Glutamatergic neuron (in vitro differentiated cells): ENCODE measurements around the gene GRIN1. TPM values are rescaled to one million over a fixed set of nuclear protein-coding genes. Genes with fewer than 3 reads are reported as not detected.

Experiments
- DNase-seq: peaks from one replicate; pipeline ENCODE4 v3.0.0; 2022
- H3K27ac Mint-ChIP-seq: one replicate; pipeline ENCODE4 v1.8.0; 2020; ENCODE audit warnings: mild to moderate bottlenecking, mixed read lengths, inconsistent platforms; ENCODE audit not compliant: unreplicated experiment
- H3K27me3 Mint-ChIP-seq: one replicate; pipeline ENCODE4 v1.8.0; 2020; ENCODE audit warnings: mild to moderate bottlenecking, moderate library complexity, mixed read lengths, inconsistent platforms; ENCODE audit not compliant: unreplicated experiment
- H3K36me3 Mint-ChIP-seq: one replicate; pipeline ENCODE4 v1.8.0; 2020; ENCODE audit warnings: mild to moderate bottlenecking, mixed read lengths, inconsistent platforms; ENCODE audit not compliant: unreplicated experiment
- H3K4me1 Mint-ChIP-seq: one replicate; pipeline ENCODE4 v1.8.0; 2020; ENCODE audit warnings: mild to moderate bottlenecking, low read depth, mixed read lengths, inconsistent platforms; ENCODE audit not compliant: unreplicated experiment
- H3K4me3 Mint-ChIP-seq: one replicate; pipeline ENCODE4 v1.8.0; 2020; ENCODE audit warnings: mild to moderate bottlenecking, mixed read lengths, inconsistent platforms; ENCODE audit not compliant: unreplicated experiment
- H3K9me3 Mint-ChIP-seq: one replicate; pipeline ENCODE4 v1.8.0; 2020; ENCODE audit warnings: mild to moderate bottlenecking, moderate library complexity, mixed read lengths, inconsistent platforms; ENCODE audit not compliant: unreplicated experiment
- total RNA-seq: library from RNA; stranded (reverse); fragmentation: NEBNext Ultra II Directional; extraction: Animal tissue kit (Norgen Biotek cat#: 25700); gene quantifications from one replicate; pipeline ENCODE4 v1.2.1, GENCODE V29; 2021; ENCODE audit not compliant: unreplicated experiment
- TF ChIP-seq, protein P1 (sequence below): fragments of 200-600 bp; sonication (generic); IDR thresholded peaks from one replicate; pipeline ENCODE4 v1.5.0; 2021; ENCODE audit not compliant: partially characterized antibody, unreplicated experiment

GRIN1 gene
- total RNA-seq, 1 donor from 2014 or later, result 5.5 TPM

DNA sequence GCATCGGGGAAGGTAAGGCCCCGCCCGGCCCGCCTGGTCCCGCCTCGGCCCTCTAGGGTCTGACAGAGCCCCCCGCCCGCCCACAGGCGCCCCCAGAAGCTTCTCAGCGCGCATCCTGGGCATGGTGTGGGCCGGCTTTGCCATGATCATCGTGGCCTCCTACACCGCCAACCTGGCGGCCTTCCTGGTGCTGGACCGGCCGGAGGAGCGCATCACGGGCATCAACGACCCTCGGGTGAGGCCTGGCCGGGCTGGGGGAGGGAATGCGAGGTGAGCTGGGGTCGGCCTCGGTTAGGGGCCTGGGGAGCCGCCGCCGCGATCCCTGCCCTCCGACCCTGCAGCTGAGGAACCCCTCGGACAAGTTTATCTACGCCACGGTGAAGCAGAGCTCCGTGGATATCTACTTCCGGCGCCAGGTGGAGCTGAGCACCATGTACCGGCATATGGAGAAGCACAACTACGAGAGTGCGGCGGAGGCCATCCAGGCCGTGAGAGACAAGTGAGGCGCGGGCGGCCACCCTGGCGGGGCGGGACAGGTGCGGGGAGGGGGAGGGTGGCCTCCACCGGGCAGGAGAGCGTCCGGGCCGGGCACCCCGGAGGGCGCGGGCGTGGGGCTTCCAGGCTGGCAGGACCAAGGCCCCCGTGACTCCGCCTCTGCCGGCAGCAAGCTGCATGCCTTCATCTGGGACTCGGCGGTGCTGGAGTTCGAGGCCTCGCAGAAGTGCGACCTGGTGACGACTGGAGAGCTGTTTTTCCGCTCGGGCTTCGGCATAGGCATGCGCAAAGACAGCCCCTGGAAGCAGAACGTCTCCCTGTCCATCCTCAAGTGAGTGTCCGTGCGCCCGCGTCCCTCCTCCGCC, 23.8 kb downstream of the GRIN1 start:
- peaks cover 26% of the 10 kb centered on the region for H3K27me3 Mint-ChIP-seq
- H3K36me3 Mint-ChIP-seq, result no peaks in the 10 kb centered on the region
- no peak overlapping the region for H3K27ac Mint-ChIP-seq
- no peak for DNase-seq
- H3K4me3 Mint-ChIP-seq, result peak overlapping the region; percentile 69
- TF ChIP-seq, protein P1, sequence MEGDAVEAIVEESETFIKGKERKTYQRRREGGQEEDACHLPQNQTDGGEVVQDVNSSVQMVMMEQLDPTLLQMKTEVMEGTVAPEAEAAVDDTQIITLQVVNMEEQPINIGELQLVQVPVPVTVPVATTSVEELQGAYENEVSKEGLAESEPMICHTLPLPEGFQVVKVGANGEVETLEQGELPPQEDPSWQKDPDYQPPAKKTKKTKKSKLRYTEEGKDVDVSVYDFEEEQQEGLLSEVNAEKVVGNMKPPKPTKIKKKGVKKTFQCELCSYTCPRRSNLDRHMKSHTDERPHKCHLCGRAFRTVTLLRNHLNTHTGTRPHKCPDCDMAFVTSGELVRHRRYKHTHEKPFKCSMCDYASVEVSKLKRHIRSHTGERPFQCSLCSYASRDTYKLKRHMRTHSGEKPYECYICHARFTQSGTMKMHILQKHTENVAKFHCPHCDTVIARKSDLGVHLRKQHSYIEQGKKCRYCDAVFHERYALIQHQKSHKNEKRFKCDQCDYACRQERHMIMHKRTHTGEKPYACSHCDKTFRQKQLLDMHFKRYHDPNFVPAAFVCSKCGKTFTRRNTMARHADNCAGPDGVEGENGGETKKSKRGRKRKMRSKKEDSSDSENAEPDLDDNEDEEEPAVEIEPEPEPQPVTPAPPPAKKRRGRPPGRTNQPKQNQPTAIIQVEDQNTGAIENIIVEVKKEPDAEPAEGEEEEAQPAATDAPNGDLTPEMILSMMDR, result no peak
- peaks cover 10% of the 10 kb centered on the region for H3K4me1 Mint-ChIP-seq
- peaks cover 5% of the 10 kb centered on the region for H3K9me3 Mint-ChIP-seq

DNA sequence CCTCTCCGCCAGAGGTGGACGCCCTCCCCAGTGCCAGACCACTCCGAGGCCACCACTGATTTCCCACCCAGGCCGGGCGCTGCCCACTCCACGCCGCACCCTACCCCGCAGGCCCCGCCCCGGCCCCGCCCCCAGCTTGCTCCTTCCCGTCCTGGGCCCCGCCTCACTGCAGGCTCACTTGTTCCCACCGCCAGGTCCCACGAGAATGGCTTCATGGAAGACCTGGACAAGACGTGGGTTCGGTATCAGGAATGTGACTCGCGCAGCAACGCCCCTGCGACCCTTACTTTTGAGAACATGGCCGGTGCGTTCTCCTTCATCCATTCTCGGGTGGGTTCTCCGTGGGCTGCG, 24.4 kb downstream of the GRIN1 start:
- Mint-ChIP-seq H3K4me1 (peaks cover 6% of the 10 kb centered on the region), H3K27ac (no peak overlapping the region), H3K9me3 (peaks cover 5% of the 10 kb centered on the region), H3K36me3 (no peaks in the 10 kb centered on the region), H3K27me3 (peaks cover 26% of the 10 kb centered on the region), H3K4me3 (peak overlapping the region; percentile 69)
- DNase-seq, result no peak
- TF ChIP-seq, protein P1, result no peak

DNA sequence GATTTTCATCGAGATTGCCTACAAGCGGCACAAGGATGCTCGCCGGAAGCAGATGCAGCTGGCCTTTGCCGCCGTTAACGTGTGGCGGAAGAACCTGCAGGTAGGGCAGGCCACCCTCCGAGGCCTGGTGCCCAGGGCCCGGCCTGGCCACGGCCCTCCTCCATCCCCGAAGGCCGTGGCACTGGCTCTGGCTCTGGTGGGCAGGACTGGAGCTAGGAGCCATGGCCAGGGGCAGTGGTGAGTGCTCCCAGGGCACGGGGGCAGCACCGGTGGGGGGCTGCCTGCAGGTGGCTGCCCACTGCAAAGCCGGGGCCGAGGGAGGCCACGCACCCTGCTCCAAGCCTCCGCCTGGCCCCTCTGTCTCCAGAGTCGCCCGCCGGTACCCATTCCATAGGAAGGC, 24.9 kb downstream of the GRIN1 start:
- no peak for DNase-seq
- no peak overlapping the region for H3K27ac Mint-ChIP-seq
- TF ChIP-seq, protein P1, result no peak
- no peaks in the 10 kb centered on the region for H3K36me3 Mint-ChIP-seq
- H3K9me3 Mint-ChIP-seq, result peaks cover 5% of the 10 kb centered on the region
- H3K4me1 Mint-ChIP-seq, result peaks cover 5% of the 10 kb centered on the region
- H3K27me3 Mint-ChIP-seq, result peaks cover 26% of the 10 kb centered on the region
- H3K4me3 Mint-ChIP-seq, result no peak overlapping the region

DNA sequence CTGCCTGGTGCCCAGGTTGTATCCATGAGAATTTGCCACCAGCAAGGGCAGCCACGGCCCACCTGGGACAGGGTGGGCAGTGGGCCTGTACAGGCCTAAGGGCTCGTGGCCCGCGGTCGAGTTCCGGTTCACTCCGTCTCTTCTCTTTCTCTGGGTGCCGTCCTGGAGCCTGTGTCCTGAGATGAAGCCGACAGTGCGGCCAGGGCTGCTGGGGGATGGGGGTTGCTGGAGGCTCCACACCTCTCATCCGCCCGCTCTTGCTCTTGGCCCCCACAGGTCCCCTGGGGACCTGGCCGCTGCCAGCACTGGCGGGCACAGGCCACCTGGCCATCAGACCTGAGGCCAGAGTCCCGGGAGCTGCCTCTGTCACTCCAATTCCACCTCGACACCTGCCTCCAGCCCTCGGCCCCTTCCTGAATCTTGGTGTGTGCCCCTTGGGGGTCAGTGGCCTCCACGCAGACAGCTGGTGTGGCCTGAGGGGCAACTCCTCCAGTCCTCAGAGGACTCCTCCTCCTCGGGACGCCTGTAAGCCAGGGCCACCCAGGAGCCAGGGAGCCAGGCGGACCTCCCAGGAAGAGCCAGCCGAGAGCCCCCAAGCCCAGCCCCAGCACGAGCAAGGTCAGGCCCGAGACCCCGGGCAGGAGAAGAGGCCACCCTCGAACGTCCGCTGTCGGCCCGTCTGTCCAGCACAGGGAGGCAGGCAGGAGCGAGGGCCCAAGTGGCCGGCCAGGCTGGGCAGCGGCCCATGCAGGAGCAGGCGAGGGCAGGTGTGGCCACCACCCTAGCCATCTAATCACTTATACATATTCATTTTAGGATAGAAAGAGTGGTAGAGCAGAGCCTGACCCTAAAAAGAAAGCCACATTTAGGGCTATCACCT, 25.7 kb downstream of the GRIN1 start:
- no peak overlapping the region for H3K4me3 Mint-ChIP-seq
- H3K27me3 Mint-ChIP-seq, result peaks cover 21% of the 10 kb centered on the region
- TF ChIP-seq, protein P1, result no peak
- H3K27ac Mint-ChIP-seq, result no peak overlapping the region
- no peaks in the 10 kb centered on the region for H3K36me3 Mint-ChIP-seq
- no peaks in the 10 kb centered on the region for H3K4me1 Mint-ChIP-seq
- peaks cover 3% of the 10 kb centered on the region for H3K9me3 Mint-ChIP-seq
- no peak for DNase-seq
